ENCODE results near the gene ITSN2.

- TF ChIP-seq CTCF (IDR thresholded peaks at IDR 0.05) (no peak), POLR2A (IDR thresholded peaks at IDR 0.05) (no peak), POLR2AphosphoS5 (IDR thresholded peaks at IDR 0.05; ENCODE audit: insufficient read depth in 1 of 2, low read depth in 1 of 2) (peak in 1 of 2 donors; percentile 88)
Observed at GRCh38 chr2:24304098-24304497, 56.2 kb downstream of the ITSN2 start.
